HG02884 (cell line): ENCODE results near the gene NMBR.
"Not testable (repeated sequence)": the region's sequence is repeated elsewhere in the genome, so short reads cannot be mapped to it uniquely, and the experiment has no call there.

Source experiments
- ATAC-seq: cut with Tn5 transposase; IDR thresholded peaks from one replicate; pipeline ENCODE4 v1.9.1; 2021; ENCODE audit warnings: mild to moderate bottlenecking, moderate library complexity; ENCODE audit not compliant: unreplicated experiment

The NMBR gene

GRCh38 chr6:142155895-142156757, 9.2 kb upstream of the NMBR start:
- ATAC-seq: no peak

GRCh38 chr6:142155091-142155490, 8.2 kb upstream of the NMBR start:
- no peak for ATAC-seq

GRCh38 chr6:142154336-142154735, 7.4 kb upstream of the NMBR start:
- no peak for ATAC-seq

GRCh38 chr6:142153196-142153595, 6.3 kb upstream of the NMBR start:
- ATAC-seq: no peak

- ATAC-seq: no peak
These were observed 5.8 kb upstream of the NMBR start for GRCh38 chr6:142152746-142153145.

GRCh38 chr6:142141531-142141930, 5.4 kb downstream of the NMBR start:
- not testable (repeated sequence) for ATAC-seq

GRCh38 chr6:142138876-142139275, 8.0 kb downstream of the NMBR start:
- no peak for ATAC-seq

GRCh38 chr6:142132625-142133024, 14.3 kb downstream of the NMBR start, which contains the start of gene GJE1:
Gene GJE1, plus strand, starts transcription at chr6:142132925. Its CDS starts 234 bp downstream, at chr6:142133159.
- no peak for ATAC-seq

- ATAC-seq: no peak
These were observed 16.1 kb downstream of the NMBR start for GRCh38 chr6:142130814-142131213.

GRCh38 chr6:142121342-142121741, 25.6 kb downstream of the NMBR start:
- no peak for ATAC-seq

GRCh38 chr6:142118925-142119324, 28.0 kb downstream of the NMBR start:
- no peak for ATAC-seq

GRCh38 chr6:142118328-142118727, 28.6 kb downstream of the NMBR start:
- ATAC-seq: no peak

- ATAC-seq: no peak
These were observed 29.6 kb downstream of the NMBR start for GRCh38 chr6:142117366-142117765.

GRCh38 chr6:142112451-142113061, 34.4 kb downstream of the NMBR start:
- ATAC-seq: peak; percentile 65

- not testable (repeated sequence) for ATAC-seq
These were observed 36.1 kb downstream of the NMBR start for GRCh38 chr6:142110820-142111219.

- ATAC-seq: not testable (repeated sequence)
These were observed 42.1 kb downstream of the NMBR start for GRCh38 chr6:142104820-142105219.

GRCh38 chr6:142088858-142089216, 58.1 kb downstream of the NMBR start:
- no peak for ATAC-seq

- ATAC-seq: no peak
These were observed 58.7 kb downstream of the NMBR start for GRCh38 chr6:142087950-142088857.

GRCh38 chr6:142079130-142079529, 67.8 kb downstream of the NMBR start:
- ATAC-seq: no peak

GRCh38 chr6:142075516-142076101, 71.3 kb downstream of the NMBR start:
- no peak for ATAC-seq

GRCh38 chr6:142074516-142074915, 72.4 kb downstream of the NMBR start:
- ATAC-seq: no peak
